Measurements from ENCODE around the gene CS.

The CS gene

GRCh38 chr12:56321027-56321426, 20.9 kb upstream of the CS start:
- H3K4me3 ChIP-seq (replicated peaks in 1 of 2; ENCODE audit: low read depth in 2 of 2, low read length in 2 of 2): no peak overlapping the region
- peak in 1 of 2 donors; percentile 58 for DNase-seq (ENCODE audit: low read depth in 2 of 2)
- no peak for TF ChIP-seq CTCF (IDR thresholded peaks at IDR 0.05; ENCODE audit: low read depth, low read length)

GRCh38 chr12:56317675-56318074, 17.5 kb upstream of the CS start:
- no peak for DNase-seq (ENCODE audit: low read depth in 2 of 2)
- TF ChIP-seq CTCF (IDR thresholded peaks at IDR 0.05; ENCODE audit: low read depth, low read length): no peak
- H3K4me3 ChIP-seq (replicated peaks in 1 of 2; ENCODE audit: low read depth in 2 of 2, low read length in 2 of 2): no peak overlapping the region

GRCh38 chr12:56315622-56316473, 15.7 kb upstream of the CS start, which contains the start of gene CNPY2:
CNPY2 (minus strand) TSS chr12:56315988; CDS start chr12:56315217, 771 bp downstream.
- peak within 1 kb of the TSS; percentile 92 to 95 for H3K4me3 ChIP-seq (replicated peaks in 1 of 2; ENCODE audit: low read depth in 2 of 2, low read length in 2 of 2)
- peak; percentile 8 for TF ChIP-seq CTCF (IDR thresholded peaks at IDR 0.05; ENCODE audit: low read depth, low read length)
- DNase-seq (ENCODE audit: low read depth in 2 of 2): peak; percentile 98

- H3K4me3 ChIP-seq (replicated peaks in 1 of 2; ENCODE audit: low read depth in 2 of 2, low read length in 2 of 2): peak overlapping the region; percentile 92 to 95
- no peak for DNase-seq (ENCODE audit: low read depth in 2 of 2)
- TF ChIP-seq CTCF (IDR thresholded peaks at IDR 0.05; ENCODE audit: low read depth, low read length): no peak
Measured at GRCh38 chr12:56315249-56315621, 15.1 kb upstream of the CS start.

GRCh38 chr12:56311003-56311402, 10.9 kb upstream of the CS start:
- no peak for DNase-seq (ENCODE audit: low read depth in 2 of 2)
- TF ChIP-seq CTCF (IDR thresholded peaks at IDR 0.05; ENCODE audit: low read depth, low read length): no peak
- H3K4me3 ChIP-seq (replicated peaks in 1 of 2; ENCODE audit: low read depth in 2 of 2, low read length in 2 of 2): no peak overlapping the region

- DNase-seq (ENCODE audit: low read depth in 2 of 2): no peak
- no peak overlapping the region for H3K4me3 ChIP-seq (replicated peaks in 1 of 2; ENCODE audit: low read depth in 2 of 2, low read length in 2 of 2)
- no peak for TF ChIP-seq CTCF (IDR thresholded peaks at IDR 0.05; ENCODE audit: low read depth, low read length)
Measured at GRCh38 chr12:56308714-56309113, 8.6 kb upstream of the CS start.

Data from cardiac fibroblast (primary cell).